HG03432 (cell line): ENCODE data around the gene OR2AG2.

Experiments
- ATAC-seq: cut with Tn5 transposase; IDR thresholded peaks from one replicate; pipeline ENCODE4 v1.9.1; 2021; ENCODE audit warnings: mild to moderate bottlenecking, moderate library complexity; ENCODE audit not compliant: unreplicated experiment

The OR2AG2 gene

GRCh38 chr11:6745018-6745417 is 26.8 kb downstream of the OR2AG2 start:
- ATAC-seq = no peak

GRCh38 chr11:6742260-6742659 is 29.5 kb downstream of the OR2AG2 start:
- no peak for ATAC-seq

- ATAC-seq = no peak
Observed at GRCh38 chr11:6738590-6738989, 33.2 kb downstream of the OR2AG2 start.

GRCh38 chr11:6737872-6738466 is 33.8 kb downstream of the OR2AG2 start:
- peak; percentile 79 for ATAC-seq

- ATAC-seq = no peak
Observed at GRCh38 chr11:6736495-6737121, 35.2 kb downstream of the OR2AG2 start.

- no peak for ATAC-seq
Observed at GRCh38 chr11:6735306-6735705, 36.5 kb downstream of the OR2AG2 start.

GRCh38 chr11:6734616-6735015 is 37.2 kb downstream of the OR2AG2 start:
- ATAC-seq = no peak

GRCh38 chr11:6733326-6734275 is 38.2 kb downstream of the OR2AG2 start:
- no peak for ATAC-seq

- no peak for ATAC-seq
Observed at GRCh38 chr11:6727971-6728760, 43.6 kb downstream of the OR2AG2 start.

GRCh38 chr11:6725386-6725896 is 46.3 kb downstream of the OR2AG2 start:
- ATAC-seq = no peak

- ATAC-seq = no peak
Observed at GRCh38 chr11:6724013-6724412, 47.8 kb downstream of the OR2AG2 start.

- no peak for ATAC-seq
Observed at GRCh38 chr11:6721343-6721742, 50.4 kb downstream of the OR2AG2 start.

- no peak for ATAC-seq
Observed at GRCh38 chr11:6719576-6719975, 52.2 kb downstream of the OR2AG2 start.

GRCh38 chr11:6717426-6717825 is 54.4 kb downstream of the OR2AG2 start:
- no peak for ATAC-seq
